ENCODE data around the gene ZDHHC12.

The ZDHHC12 gene

DNA sequence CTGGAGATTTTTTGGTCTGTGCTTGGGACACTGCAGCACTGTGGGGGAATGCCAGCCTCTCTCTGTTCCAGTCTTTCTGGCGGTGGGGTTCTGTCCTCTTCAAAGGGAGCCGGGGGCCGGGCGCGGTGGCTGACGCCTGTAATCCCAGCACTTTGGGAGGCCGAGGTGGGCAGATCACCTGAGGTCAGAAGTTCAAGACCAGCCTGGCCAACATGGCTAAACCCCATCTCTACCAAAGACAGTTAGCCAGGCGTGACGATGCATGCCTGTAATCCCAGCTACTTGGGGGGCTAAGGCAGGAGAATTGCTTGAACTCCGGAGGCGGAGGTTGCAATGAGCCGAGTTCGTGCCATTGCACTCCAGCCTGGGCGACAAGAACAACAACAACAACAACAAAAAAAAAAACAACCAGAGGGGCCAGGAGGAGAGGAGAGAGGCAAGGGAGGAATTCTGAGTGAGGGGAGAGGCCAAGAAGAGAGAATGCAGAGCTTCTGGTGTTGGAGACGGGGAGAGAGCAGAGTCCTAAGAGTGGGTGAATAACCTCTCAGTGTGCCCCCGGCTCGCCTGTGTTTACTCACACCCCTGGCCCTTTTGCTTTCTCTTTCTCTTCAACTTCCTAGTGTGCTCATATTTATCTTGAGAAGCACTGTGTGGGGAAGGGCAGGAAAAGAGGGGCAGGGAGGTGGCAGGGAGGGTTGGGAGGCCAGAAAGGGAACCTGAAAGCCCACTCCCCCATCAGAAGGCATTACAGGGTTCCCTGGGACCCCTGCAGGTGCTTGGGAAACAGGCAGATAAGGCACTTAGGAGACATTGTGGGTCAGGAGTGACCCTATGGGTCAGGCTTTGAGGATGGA, 38.1 kb downstream of the ZDHHC12 start:
- DNase-seq = peak; percentile 45

DNA sequence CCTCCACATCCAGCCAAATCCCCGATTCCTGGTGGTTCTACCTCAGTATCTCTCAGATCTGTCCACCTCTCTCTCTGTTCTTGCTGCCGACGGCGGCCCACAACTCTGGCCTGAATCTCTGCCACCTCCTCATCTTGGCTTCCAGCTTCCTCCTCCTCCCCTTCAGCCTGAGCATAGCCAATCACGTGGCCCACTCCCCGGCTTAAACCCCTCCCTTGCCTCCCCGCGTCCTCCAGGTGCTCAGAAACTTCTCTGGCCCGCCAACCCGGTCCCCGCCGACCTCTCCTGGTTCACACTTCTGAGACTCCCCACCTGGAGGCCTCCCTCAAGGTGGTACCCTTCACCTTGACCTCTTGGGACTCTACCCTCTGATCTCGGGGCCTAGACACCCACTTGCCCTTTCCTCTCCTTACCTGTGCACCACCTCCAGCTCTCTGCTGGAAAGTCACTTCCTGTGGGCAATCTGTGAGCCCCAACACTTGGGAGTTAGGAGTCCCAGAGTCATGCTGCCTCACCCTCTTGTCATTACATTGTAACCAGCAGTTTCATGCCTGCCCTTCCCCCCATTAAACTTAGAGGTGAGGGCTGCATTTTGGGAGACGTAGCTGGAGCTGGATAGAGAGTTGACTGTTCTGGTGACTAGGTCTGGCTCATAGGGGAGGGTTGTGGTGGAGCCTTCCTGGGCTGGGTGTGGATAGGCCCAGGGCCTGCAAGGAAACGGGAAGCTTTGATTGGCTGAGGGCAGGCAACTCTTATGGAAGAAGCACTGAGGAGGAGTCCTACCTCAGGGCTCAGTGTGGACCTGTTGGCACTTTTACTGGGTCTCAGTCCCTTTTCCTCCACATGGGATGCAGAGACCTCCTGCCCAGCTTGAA, 39.4 kb downstream of the ZDHHC12 start:
- DNase-seq = peak; percentile 79

DNA sequence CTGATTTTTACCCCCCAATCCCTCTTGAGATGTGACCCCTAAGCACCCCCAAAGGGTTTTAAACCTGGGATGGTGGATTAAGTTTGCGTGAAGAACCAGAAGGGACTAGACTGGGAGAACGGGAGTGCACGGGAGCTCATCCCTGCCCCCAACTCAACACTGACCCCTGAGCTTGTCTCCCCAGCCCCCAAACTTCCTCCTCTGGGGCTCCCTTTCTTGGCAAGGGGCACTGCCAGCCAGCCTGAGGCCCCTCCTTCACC, 39.9 kb downstream of the ZDHHC12 start:
- DNase-seq = no peak

DNA sequence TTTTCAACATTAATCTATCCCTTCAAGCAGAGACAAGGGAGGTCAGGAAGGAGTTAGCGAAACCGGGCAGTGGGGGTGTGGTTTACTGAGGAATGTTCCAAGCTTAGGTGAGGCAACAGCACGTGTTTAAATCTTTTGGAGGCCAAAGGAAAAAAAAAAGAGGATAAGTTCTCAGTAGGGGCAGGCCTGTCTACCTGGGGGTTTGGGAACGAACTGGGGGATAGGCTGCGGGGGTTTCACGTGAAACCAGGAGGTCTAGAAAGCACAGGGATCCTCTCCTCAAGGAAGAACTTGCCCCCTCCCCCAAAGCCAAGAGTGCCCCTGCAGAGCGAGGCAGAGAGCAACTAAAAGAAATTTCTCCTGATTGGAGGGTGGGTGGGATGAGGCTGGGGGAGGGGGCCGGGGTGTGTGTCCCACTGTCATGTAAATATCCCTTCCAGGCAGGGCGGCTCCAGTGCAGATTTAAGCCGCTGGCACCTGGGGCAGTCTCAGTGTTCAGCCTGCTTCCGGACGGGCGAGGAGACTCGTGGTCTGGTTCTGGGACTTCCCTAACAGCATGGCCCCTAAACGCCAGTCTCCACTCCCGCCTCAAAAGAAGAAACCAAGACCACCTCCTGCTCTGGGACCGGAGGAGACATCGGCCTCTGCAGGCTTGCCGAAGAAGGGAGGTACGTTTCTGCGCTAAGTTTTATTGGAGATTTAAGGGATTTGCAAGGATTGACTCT, 40.4 kb downstream of the ZDHHC12 start:
- peak; percentile 61 for DNase-seq

- no peak for DNase-seq
Measured at GRCh38 chr9:128677794-128678193, 46.1 kb downstream of the ZDHHC12 start.

- DNase-seq = no peak
Measured at GRCh38 chr9:128675382-128675781, 48.5 kb downstream of the ZDHHC12 start.

Measured in CD4-positive, alpha-beta T cell treated with Interleukin-15 for 1 hour (primary cell).